D721Med (cell line): ENCODE measurements around the gene C9orf57.
A peak's percentile ranks its signal among the peaks of the same experiment; 100 is the strongest.
"Not testable (repeated sequence)": the region's sequence is repeated elsewhere in the genome, so short reads cannot be mapped to it uniquely, and the experiment has no call there.

Experiments
- DNase-seq: peaks from one replicate; pipeline ENCODE4 v3.0.0; 2011; ENCODE audit warnings: low spot score; ENCODE audit not compliant: insufficient read length
- FAIRE-seq: peaks from 2 replicates; lab custom pipeline; 2011; peaks lifted over from hg19 to GRCh38; lab: Jason Lieb, UNC
- CTCF ChIP-seq: IDR thresholded peaks from 2 replicates; pipeline ENCODE4 v1.5.1; 2012; ENCODE audit warnings: mild to moderate bottlenecking, control low read depth; ENCODE audit not compliant: insufficient read depth; ENCODE audit errors: missing control alignments

Gene C9orf57

GRCh38 chr9:72025906-72026305 lies 34.5 kb downstream of the C9orf57 start:
- no peak for DNase-seq
- FAIRE-seq = no peak

GRCh38 chr9:72023596-72023995 lies 36.8 kb downstream of the C9orf57 start:
- DNase-seq (no peak), FAIRE-seq (no peak)
- no peak for TF ChIP-seq CTCF

More at GRCh38 chr9:72025906-72026305, 34.5 kb downstream of the C9orf57 start:
- no peak for TF ChIP-seq CTCF

GRCh38 chr9:72022841-72023240 lies 37.6 kb downstream of the C9orf57 start:
- no peak for DNase-seq
- no peak for TF ChIP-seq CTCF
- peak; percentile 70 for FAIRE-seq

- FAIRE-seq (no peak), DNase-seq (no peak)
- TF ChIP-seq CTCF = no peak
Measured at GRCh38 chr9:72013292-72013760, 47.1 kb downstream of the C9orf57 start.

- no peak for DNase-seq
- no peak for TF ChIP-seq CTCF
- no peak for FAIRE-seq
Measured at GRCh38 chr9:72012646-72013045, 47.8 kb downstream of the C9orf57 start.

GRCh38 chr9:72007726-72008125 lies 52.7 kb downstream of the C9orf57 start:
- not testable (repeated sequence) for DNase-seq, FAIRE-seq

GRCh38 chr9:72006501-72006900 lies 53.9 kb downstream of the C9orf57 start:
- TF ChIP-seq CTCF = no peak
- FAIRE-seq (no peak), DNase-seq (no peak)

GRCh38 chr9:72005451-72005850 lies 55.0 kb downstream of the C9orf57 start:
- DNase-seq = no peak
- no peak for FAIRE-seq
- TF ChIP-seq CTCF = no peak
